Heart right ventricle (tissue), 16 donors: Measurements from ENCODE around the gene AGBL1. TPM values are rescaled to one million over a fixed set of nuclear protein-coding genes. Genes with fewer than 3 reads are reported as not detected.
A peak's percentile ranks its signal among the peaks of the same experiment; 100 is the strongest.

Experiments used
- ATAC-seq, 8 donors: fragments of 200-7000 bp; cut with Tn5 transposase; one replicate each; pipeline ENCODE4 v1.9.1; 2020; ENCODE audit warnings: mild to moderate bottlenecking in 8 of 8, moderate library complexity in 8 of 8, moderate number of reproducible peaks in 1 of 8
- DNase-seq, 2 donors: peaks; one replicate each; pipeline ENCODE4 v3.0.0-alpha.2; 2020
- H3K27ac ChIP-seq, 10 donors: fragments of 200-600 bp; sonication (generic) in 2 of 10; one replicate each; pipeline versions ENCODE4 v1.5.0 to v1.8.0; 2020 to 2022; ENCODE audit warnings: mild to moderate bottlenecking in 3 of 10
- H3K27me3 ChIP-seq, 7 donors: fragments of 200-600 bp; one replicate each; pipeline ENCODE4 v1.8.0; 2021 to 2022; ENCODE audit warnings: mild to moderate bottlenecking in 2 of 7
- H3K36me3 ChIP-seq, 9 donors: fragments of 200-600 bp; sonication (generic) in 1 of 9; one replicate each; pipeline versions ENCODE4 v1.5.0 to v1.8.0; 2020 to 2022; ENCODE audit warnings: mild to moderate bottlenecking in 2 of 9
- H3K4me1 ChIP-seq, 9 donors: fragments of 200-600 bp; sonication (generic) in 1 of 9; one replicate each; pipeline versions ENCODE4 v1.5.0 to v1.8.0; 2020 to 2022; ENCODE audit warnings: mild to moderate bottlenecking in 4 of 9
- H3K4me3 ChIP-seq, 10 donors: fragments of 200-600 bp; sonication (generic) in 2 of 10; one replicate each; pipeline versions ENCODE4 v1.5.0 to v1.8.0; 2020 to 2022; ENCODE audit warnings: mild to moderate bottlenecking in 7 of 10, moderate library complexity in 2 of 10
- H3K9me3 ChIP-seq, 11 donors: fragments of 200-600 bp in 10 of 11; sonication (generic) in 2 of 11; one replicate each; pipeline versions ENCODE4 v1.5.0 to v1.8.0; 2013 to 2022; ENCODE audit warnings: mild to moderate bottlenecking in 2 of 11, control low read depth in 1 of 11, moderate library complexity in 1 of 11
- WGBS, 2 donors: extraction: QIAGEN DNeasy Blood & Tissue Kit; methylation state at CpG; one replicate each; pipeline ENCODE4 v1.1.7; 2013; ENCODE audit warnings: inconsistent platforms in 1 of 2; 5-methylcytosine and 5-hydroxymethylcytosine counted together
- intact Hi-C, 10 donors: fragments of 100-400 bp; cut with DNase I; formaldehyde crosslinking; loops; one replicate each; pipeline versions ENCODE4 v1.11.1 to v1.14.2; 2022
- polyA plus RNA-seq, 2 donors: library from polyadenylated mRNA; stranded (reverse); fragments of 200-250 nt; gene quantifications; one replicate each; pipeline ENCODE4 v1.2.3, GENCODE V29; 2013
- total RNA-seq, 10 donors: library from RNA; stranded (reverse); fragmentation: NEBNext Ultra II Directional in 3 of 10; extraction: Animal tissue kit (Norgen Biotek cat#: 25700) in 3 of 10; gene quantifications; one replicate each; pipeline versions ENCODE4 v1.2.1 to v1.2.4, GENCODE V29; 2021 to 2023
- TF ChIP-seq, protein P1 (sequence below), 9 donors: fragments of 200-600 bp; sonication (generic) in 2 of 9; IDR thresholded peaks; one replicate each; pipeline versions ENCODE4 v1.5.0 to v1.8.0; 2021 to 2022; ENCODE audit warnings: antibody characterized with exemption in 9 of 9, mild to moderate bottlenecking in 5 of 9, moderate library complexity in 1 of 9
- donor health status: Arrhythmogenic right ventricular cardiomyopathy.
- donor health status: ischemic (EF 13 %, LVEDD 7.1; RV severe dilation, severe dysfunction).
- donor health status: healthy with polysubstance abuse.
- donor health status: DM: no; HTN: yes; CAD: no.
- donor health status: DM: no; HTN: no; CAD: no.
- donor health status: ischemic (EF 25% LVEDD 6.9; RV normal size, moderate dysfunction).
- donor health status: ischemic (EF 25% LVEDD 5.7; RV mildly dilated, moderate dysfunction).
- donor health status: healthy.
- donor health status: DM: yes; HTN: yes; CAD: no.
- donor health status: Ischemic cardiomyopathy.
- donor health status: ischemic (EF 35%, LVEDD 5.7; RV mildly dilated, moderate dysfunction).
- donor health status: nonischemic (EF 11% LVEDD 7.7; RV severe dilation, severe dysfunction).
- donor health status: DM: yes; HTN: yes; CAD: no.
- donor health status: PGD.
- donor health status: ischemic (EF 29% LVEDD 5.4; RV normal size, mild dysfunction).
- donor health status: nonischemic (EF 23%, LVEDD 6.1; RV moderate dilation, normal function).

The AGBL1 gene
- total and polyA plus RNA-seq, 12 donors = 0.02 to 0.13 (median 0.09) TPM; not detected in 7

DNA sequence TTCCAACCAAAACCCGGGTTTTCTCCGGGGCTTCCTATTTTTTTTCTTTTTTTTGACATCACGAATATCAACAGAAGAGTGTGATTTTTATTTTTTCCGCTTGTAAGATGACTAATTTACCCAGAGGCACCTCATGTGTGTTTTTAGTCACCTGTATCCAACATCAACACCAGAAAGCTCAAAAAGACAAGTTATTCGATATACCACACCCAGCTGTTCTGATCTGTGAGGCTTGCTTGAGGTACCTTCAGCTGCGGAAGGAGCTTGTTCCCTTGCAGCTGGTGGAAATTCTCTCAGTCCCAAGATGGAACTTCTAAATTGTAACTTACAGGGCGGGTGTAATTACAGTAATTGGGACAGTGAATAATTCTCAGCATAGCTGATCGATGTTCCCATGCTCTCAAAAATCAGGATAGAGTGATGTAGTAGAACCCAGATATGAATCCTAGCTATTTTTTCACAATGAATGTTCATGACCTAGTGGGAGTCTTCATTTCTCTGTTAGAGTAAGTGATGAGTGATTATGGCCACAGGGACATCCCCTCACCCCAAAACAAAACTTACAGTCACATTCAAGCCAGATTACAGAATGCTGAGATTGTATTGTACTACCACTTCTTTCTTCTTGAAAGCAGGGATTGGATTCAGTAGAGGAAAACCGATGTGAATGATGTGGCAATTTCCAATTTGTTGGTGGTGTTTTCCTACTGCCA is 232.1 kb downstream of the AGBL1 start:
- no peaks in the 10 kb centered on the region for H3K27me3 ChIP-seq
- TF ChIP-seq, protein P1, sequence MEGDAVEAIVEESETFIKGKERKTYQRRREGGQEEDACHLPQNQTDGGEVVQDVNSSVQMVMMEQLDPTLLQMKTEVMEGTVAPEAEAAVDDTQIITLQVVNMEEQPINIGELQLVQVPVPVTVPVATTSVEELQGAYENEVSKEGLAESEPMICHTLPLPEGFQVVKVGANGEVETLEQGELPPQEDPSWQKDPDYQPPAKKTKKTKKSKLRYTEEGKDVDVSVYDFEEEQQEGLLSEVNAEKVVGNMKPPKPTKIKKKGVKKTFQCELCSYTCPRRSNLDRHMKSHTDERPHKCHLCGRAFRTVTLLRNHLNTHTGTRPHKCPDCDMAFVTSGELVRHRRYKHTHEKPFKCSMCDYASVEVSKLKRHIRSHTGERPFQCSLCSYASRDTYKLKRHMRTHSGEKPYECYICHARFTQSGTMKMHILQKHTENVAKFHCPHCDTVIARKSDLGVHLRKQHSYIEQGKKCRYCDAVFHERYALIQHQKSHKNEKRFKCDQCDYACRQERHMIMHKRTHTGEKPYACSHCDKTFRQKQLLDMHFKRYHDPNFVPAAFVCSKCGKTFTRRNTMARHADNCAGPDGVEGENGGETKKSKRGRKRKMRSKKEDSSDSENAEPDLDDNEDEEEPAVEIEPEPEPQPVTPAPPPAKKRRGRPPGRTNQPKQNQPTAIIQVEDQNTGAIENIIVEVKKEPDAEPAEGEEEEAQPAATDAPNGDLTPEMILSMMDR (IDR thresholded peaks at IDR 0.05) = no peak
- H3K4me1 ChIP-seq = peaks cover 0 to 12% (median 0%) of the 10 kb centered on the region in 9 donors
- no peak overlapping the region for H3K4me3 ChIP-seq
- H3K36me3 ChIP-seq = no peaks in the 10 kb centered on the region
- no peak for DNase-seq
- intact Hi-C loops = no loop called here
- H3K9me3 ChIP-seq = peaks cover 0 to 15% (median 0%) of the 10 kb centered on the region in 11 donors
- WGBS, 2 donors = 87 to 88% methylated on average over 9 of the region's 9 CpGs
- no peak overlapping the region for H3K27ac ChIP-seq
- no peak for ATAC-seq

- intact Hi-C loops = no loop called here
- no peak overlapping the region for H3K4me3 ChIP-seq
- ATAC-seq = no peak
- WGBS, 2 donors = 63 to 69% methylated on average over 4 of the region's 4 CpGs
- H3K9me3 ChIP-seq = peaks cover 0 to 15% (median 0%) of the 10 kb centered on the region in 11 donors
- no peaks in the 10 kb centered on the region for H3K27me3 ChIP-seq
- no peaks in the 10 kb centered on the region for H3K36me3 ChIP-seq
- TF ChIP-seq, protein P1 (IDR thresholded peaks at IDR 0.05) = no peak
- no peak for DNase-seq
- peaks cover 0 to 19% (median 0%) of the 10 kb centered on the region in 9 donors for H3K4me1 ChIP-seq
- H3K27ac ChIP-seq = no peak overlapping the region
These were observed 232.8 kb downstream of the AGBL1 start for GRCh38 chr15:86312486-86312885.

DNA sequence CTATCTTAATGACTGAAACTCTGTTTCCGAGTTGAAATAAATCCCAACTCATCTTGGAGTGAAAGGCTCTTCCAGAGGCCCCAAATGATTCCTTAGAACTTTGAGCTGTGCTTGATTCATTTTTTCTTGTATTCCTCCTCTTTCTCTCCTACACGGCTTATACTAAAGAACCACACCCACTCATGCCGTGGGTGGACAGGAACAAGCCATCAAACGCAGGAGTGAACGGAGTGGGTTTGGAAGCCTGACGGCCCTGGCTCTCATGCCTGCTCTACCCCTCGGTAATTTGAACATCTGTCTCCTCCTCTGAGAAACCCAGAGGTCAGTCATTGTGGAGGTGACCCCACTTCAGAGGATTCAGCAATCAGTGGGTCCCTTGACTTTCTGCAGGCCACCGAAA is 236.5 kb downstream of the AGBL1 start:
- no peak for DNase-seq
- H3K27ac ChIP-seq = peak overlapping the region in 4 of 10 donors; percentile 7 to 39 (median 24)
- 37 to 60% methylated on average over 8 of the region's 8 CpGs for WGBS, 2 donors

GRCh38 chr15:86316726-86317383 is 237.2 kb downstream of the AGBL1 start:
- Histone ChIP-seq H3K27ac (peak overlapping the region in 4 of 10 donors; percentile 7 to 39 (median 24)), H3K36me3 (no peaks in the 10 kb centered on the region), H3K27me3 (no peaks in the 10 kb centered on the region), H3K4me1 (peaks cover 0 to 20% (median 0%) of the 10 kb centered on the region in 9 donors), H3K4me3 (no peak overlapping the region), H3K9me3 (no peaks in the 10 kb centered on the region)
- ATAC-seq (peak in 1 of 8 donors; percentile 38), DNase-seq (no peak)
- WGBS, 2 donors = 44% methylated on average over 6 of the region's 6 CpGs
- TF ChIP-seq, protein P1 (IDR thresholded peaks at IDR 0.05) = no peak
- intact Hi-C loops = no loop called here

More for the DNA sequence above, 236.5 kb downstream of the AGBL1 start:
- Histone ChIP-seq H3K4me3 (no peak overlapping the region), H3K9me3 (no peaks in the 10 kb centered on the region), H3K36me3 (no peaks in the 10 kb centered on the region), H3K27me3 (no peaks in the 10 kb centered on the region), H3K4me1 (peaks cover 0 to 20% (median 0%) of the 10 kb centered on the region in 9 donors)
- no peak for ATAC-seq
- TF ChIP-seq, protein P1 (IDR thresholded peaks at IDR 0.05) = no peak
- intact Hi-C loops = no loop called here
